KMS-11 (cell line): ENCODE results near the gene MYO19.

Experiments used
- H2AFZ ChIP-seq: fragments of 200-600 bp; sonication (generic); 2 replicates; pipeline ENCODE4 v1.6.1; 2016; ENCODE audit warnings: antibody characterized with exemption, mixed run types, low read depth
- H3K27ac ChIP-seq: fragments of 200-600 bp; sonication (generic); 2 replicates; pipeline ENCODE4 v1.6.1; 2016; ENCODE audit warnings: mild to moderate bottlenecking, mixed run types
- H3K27me3 ChIP-seq: fragments of 200-600 bp; sonication (generic); 2 replicates; pipeline ENCODE4 v1.6.1; 2017; ENCODE audit warnings: mild to moderate bottlenecking, low read depth, mixed run types, moderate library complexity; ENCODE audit not compliant: insufficient read depth
- H3K36me3 ChIP-seq: fragments of 200-600 bp; sonication (generic); 2 replicates; pipeline ENCODE4 v1.6.1; 2017; ENCODE audit warnings: mild to moderate bottlenecking, mixed run types; ENCODE audit not compliant: insufficient read depth
- H3K4me1 ChIP-seq: fragments of 200-600 bp; sonication (generic); 2 replicates; pipeline ENCODE4 v1.6.1; 2016; ENCODE audit warnings: mild to moderate bottlenecking, low read depth, mixed run types; ENCODE audit not compliant: poor library complexity, severe bottlenecking
- H3K4me2 ChIP-seq: fragments of 200-600 bp; sonication (generic); 2 replicates; pipeline ENCODE4 v1.7.0; 2016; ENCODE audit warnings: mild to moderate bottlenecking, mixed run types
- H3K4me3 ChIP-seq: fragments of 200-600 bp; sonication (generic); IDR thresholded peaks from 2 replicates; pipeline ENCODE4 v1.6.1; 2017; ENCODE audit warnings: low read depth, low read length, mixed read lengths; ENCODE audit not compliant: insufficient read depth
- H3K79me2 ChIP-seq: fragments of 200-600 bp; sonication (generic); 2 replicates; pipeline ENCODE4 v1.6.1; 2016; ENCODE audit warnings: low read depth, mixed run types; ENCODE audit not compliant: insufficient read depth
- H3K9ac ChIP-seq: fragments of 200-600 bp; sonication (generic); 2 replicates; pipeline ENCODE4 v1.6.1; 2016; ENCODE audit warnings: mild to moderate bottlenecking, mixed run types
- H4K20me1 ChIP-seq: fragments of 200-600 bp; sonication (generic); 2 replicates; pipeline ENCODE4 v1.6.1; 2016; ENCODE audit warnings: mild to moderate bottlenecking, mixed run types; ENCODE audit not compliant: insufficient read depth
- CTCF ChIP-seq: fragments of 200-600 bp; sonication (generic); conservative IDR thresholded peaks from 2 replicates; pipeline ENCODE4 v1.6.1; 2017; ENCODE audit warnings: low read depth, mild to moderate bottlenecking, antibody characterized with exemption, low read length, moderate library complexity, mixed read lengths

The MYO19 gene

GRCh38 chr17:36575028-36575427 lies 40.4 kb upstream of the MYO19 start:
- H3K79me2 ChIP-seq = no peaks in the 10 kb centered on the region; the same call in 1 of the 2 replicates
- H4K20me1 ChIP-seq = no peaks in the 10 kb centered on the region

DNA sequence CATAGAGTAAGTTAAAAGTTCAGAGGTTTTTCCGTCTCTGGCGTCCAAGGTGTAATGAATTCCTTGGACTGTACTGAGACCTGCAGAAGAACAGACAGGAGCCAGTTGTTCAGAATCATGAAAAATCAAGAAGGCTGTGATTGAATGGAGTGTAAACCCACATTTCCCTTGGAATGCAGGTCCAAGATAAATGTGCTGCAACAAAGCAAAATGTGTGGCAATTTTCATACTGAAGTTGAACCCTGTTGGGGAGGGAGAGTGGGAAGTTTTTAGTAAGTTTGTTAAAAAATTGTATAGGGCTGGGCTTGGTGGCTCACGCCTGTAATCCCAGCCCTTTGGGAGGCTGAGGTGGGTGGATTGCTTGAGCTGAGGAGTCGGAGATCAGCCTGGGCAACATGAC lies 31.4 kb upstream of the MYO19 start:
- Histone ChIP-seq H3K4me3 (no peak overlapping the region), H3K4me2 (no peak overlapping the region), H3K27ac (no peak overlapping the region), H3K4me1 (no peaks in the 10 kb centered on the region), H3K27me3 (no peaks in the 10 kb centered on the region), H3K36me3 (no peaks in the 10 kb centered on the region; the same call in 1 of the 2 replicates), H3K9ac (no peak overlapping the region), H3K79me2 (0 out of 2 replicates have a peak, but pooled peaks cover 5% of the 10 kb centered on the region), H2AFZ (no peak overlapping the region), H4K20me1 (no peaks in the 10 kb centered on the region)
- no peak for TF ChIP-seq CTCF

More at GRCh38 chr17:36575028-36575427, 40.4 kb upstream of the MYO19 start:
- H3K4me3 ChIP-seq = no peak overlapping the region
- no peaks in the 10 kb centered on the region for H3K27me3 ChIP-seq
- H3K4me2 ChIP-seq = no peak overlapping the region
- no peak overlapping the region for H3K9ac ChIP-seq
- TF ChIP-seq CTCF = no peak
- no peaks in the 10 kb centered on the region for H3K4me1 ChIP-seq
- H3K36me3 ChIP-seq = no peaks in the 10 kb centered on the region
- no peak overlapping the region for H2AFZ ChIP-seq
- no peak overlapping the region for H3K27ac ChIP-seq

DNA sequence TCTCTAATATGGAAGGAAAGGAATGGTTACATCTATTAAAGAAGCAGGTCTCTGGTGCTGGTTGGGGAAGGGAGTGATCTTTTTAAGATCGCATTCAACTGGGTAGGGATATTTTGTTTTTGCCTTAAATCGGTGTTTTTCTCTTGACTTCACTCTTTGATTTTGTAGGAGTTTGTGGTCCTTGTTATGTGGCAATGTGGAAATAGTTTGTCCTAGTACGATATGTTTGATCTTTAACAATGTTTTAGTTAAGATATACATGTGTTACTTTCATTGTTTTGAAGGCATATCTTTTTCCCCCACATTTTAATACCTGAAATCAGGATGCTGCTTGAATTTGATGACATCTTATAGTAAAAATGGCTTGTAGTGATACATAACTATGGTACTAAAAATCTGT lies 18.8 kb upstream of the MYO19 start:
- Histone ChIP-seq H3K9ac (no peak overlapping the region), H3K4me1 (peaks cover 27% of the 10 kb centered on the region), H3K27ac (no peak overlapping the region), H3K79me2 (peaks cover 64% of the 10 kb centered on the region), H4K20me1 (peaks cover 10% of the 10 kb centered on the region; the same call in 1 of the 2 replicates), H3K4me2 (no peak overlapping the region), H2AFZ (no peak overlapping the region), H3K36me3 (no peaks in the 10 kb centered on the region), H3K27me3 (no peaks in the 10 kb centered on the region), H3K4me3 (no peak overlapping the region)
- no peak for TF ChIP-seq CTCF

DNA sequence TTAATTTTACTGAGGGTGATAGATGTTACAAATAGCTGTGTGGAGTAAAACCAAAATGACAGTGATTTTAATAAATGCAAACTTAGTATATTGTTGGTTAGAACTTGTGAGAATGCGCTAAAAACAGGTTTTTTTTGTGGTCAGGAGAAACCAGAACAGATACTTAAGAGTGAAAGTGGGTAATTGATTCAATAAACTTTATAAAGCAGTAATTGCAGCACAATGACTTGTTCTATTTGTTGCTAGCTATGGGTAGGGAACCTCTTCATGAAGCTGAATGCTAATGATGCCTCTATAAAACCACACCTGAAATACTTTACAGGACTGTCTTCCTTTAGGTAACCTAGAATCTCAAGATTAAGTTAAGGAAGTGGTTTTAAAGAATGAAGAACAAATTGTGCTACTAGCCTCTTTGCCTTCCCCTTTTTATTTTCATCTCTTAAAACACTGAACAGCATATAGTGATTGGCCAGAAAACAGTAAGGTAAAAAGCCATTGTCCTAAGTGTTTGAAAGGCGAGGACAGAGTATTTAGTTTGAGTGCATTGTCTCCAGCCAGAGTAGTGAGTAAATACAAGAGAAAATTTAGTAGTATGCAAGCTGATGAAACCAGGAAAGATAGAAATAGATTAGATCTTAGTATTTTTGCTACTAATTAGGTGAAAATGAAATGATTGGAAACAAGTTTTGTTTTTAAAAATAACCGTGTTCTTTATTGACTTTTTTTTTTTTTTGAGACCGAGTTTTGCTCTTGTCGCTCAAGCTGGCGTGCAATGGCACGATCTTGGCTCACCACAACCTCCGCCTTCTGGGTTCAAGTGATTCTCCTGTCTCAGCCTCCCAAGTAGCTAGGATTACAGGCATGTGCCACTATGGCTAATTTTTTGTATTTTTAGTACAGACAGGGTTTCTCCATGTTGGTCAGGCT lies 16.1 kb upstream of the MYO19 start:
- Histone ChIP-seq H4K20me1 (peaks cover 10% of the 10 kb centered on the region), H3K79me2 (peaks cover 90% of the 10 kb centered on the region), H3K9ac (no peak overlapping the region), H3K4me3 (no peak overlapping the region), H3K27ac (no peak overlapping the region), H3K27me3 (no peaks in the 10 kb centered on the region), H2AFZ (no peak overlapping the region), H3K4me1 (peaks cover 41% of the 10 kb centered on the region), H3K4me2 (peak overlapping the region; percentile 16; the same call in 1 of the 2 replicates), H3K36me3 (no peaks in the 10 kb centered on the region)
- TF ChIP-seq CTCF = no peak
